GM12874 (cell line): Measurements from ENCODE around the gene CYP4F2.
A peak's percentile ranks its signal among the peaks of the same experiment; 100 is the strongest.

Experiments
- TF ChIP-seq, protein P1 (sequence below): IDR thresholded peaks from 2 replicates; pipeline ENCODE4 v1.5.1; 2011; ENCODE audit warnings: low read depth, mild to moderate bottlenecking, control low read depth, low read length, moderate library complexity; ENCODE audit not compliant: insufficient read depth

Gene CYP4F2

DNA sequence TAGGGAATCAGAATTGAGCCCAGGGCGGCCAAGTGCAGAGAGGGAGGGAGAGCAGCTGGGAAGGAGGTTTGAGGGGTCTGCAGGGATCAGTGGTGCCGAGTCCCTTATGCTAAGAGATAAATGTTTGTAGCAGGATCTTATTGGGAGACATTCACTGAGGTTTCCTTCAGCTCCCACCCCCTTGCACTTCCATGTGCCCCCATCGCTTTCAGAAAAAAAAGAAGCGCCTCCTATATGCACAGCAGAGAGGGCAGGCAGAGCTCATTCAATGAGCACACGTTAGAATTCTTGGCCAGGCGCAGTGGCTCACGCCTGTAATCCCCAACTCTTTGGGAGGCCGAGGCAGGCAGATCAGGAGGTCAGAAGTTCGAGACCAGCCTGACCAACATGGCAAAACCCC is 28.0 kb downstream of the CYP4F2 start:
- TF ChIP-seq, protein P1, sequence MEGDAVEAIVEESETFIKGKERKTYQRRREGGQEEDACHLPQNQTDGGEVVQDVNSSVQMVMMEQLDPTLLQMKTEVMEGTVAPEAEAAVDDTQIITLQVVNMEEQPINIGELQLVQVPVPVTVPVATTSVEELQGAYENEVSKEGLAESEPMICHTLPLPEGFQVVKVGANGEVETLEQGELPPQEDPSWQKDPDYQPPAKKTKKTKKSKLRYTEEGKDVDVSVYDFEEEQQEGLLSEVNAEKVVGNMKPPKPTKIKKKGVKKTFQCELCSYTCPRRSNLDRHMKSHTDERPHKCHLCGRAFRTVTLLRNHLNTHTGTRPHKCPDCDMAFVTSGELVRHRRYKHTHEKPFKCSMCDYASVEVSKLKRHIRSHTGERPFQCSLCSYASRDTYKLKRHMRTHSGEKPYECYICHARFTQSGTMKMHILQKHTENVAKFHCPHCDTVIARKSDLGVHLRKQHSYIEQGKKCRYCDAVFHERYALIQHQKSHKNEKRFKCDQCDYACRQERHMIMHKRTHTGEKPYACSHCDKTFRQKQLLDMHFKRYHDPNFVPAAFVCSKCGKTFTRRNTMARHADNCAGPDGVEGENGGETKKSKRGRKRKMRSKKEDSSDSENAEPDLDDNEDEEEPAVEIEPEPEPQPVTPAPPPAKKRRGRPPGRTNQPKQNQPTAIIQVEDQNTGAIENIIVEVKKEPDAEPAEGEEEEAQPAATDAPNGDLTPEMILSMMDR = no peak

DNA sequence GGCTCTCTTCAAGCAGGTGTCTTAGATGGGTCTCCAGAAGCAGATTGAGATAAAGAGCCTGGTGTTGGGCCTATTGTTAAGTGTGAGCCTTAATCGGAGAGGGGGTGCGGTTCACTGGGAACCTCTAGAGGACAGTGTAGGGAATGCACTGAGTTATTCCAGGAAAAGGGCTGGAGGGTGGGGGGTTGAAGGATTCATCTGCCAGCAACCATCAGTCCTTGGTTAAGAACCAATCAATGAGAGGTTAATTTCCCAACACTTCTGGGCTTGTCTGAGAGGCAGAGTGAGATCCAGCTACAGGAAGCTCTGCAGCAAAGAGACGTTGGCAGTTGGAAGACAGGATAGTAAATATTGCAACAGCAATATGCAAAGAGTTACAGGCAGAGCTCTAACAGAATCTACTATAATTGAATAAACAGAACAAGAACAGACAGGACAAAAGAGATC is 28.7 kb downstream of the CYP4F2 start:
- TF ChIP-seq, protein P1 = peak; percentile 46

DNA sequence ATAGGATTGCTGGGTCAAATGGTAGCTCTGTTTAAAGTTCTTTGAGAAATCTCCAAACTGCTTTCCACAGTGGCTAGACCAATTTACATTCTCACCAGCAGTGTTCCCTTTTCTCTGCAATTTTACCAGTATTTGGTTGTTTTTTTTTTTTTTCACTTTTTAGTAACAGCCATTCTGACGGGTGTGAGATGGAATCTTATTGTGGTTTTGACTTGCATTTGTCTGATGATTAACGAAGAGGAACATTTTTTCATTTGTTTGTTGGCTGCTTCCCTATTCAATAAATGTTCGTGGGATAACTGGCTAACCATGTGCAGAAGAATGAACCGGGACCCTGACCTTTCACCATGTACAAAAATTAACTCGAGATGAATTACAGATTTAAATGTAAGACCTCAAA is 31.2 kb downstream of the CYP4F2 start:
- TF ChIP-seq, protein P1 = no peak

DNA sequence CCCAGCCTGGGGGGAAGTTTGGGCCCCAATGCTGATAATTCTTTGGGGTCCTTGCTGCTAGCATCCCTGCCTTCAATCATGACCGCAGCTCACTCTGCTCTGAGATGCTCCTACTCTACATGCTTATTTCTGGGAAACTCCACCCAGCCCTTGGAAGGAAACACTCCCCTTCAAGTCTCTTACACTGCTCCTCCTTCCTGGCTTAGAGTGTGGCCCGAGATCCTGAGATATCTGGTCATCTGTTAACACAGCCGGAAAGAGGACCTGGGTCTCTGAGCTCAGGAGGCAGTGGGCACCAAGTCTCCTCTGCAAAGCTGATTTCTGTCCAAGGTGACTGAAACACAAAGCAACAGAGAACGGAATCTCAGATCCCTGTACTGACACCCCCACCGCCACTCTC is 33.0 kb downstream of the CYP4F2 start:
- TF ChIP-seq, protein P1 = no peak

DNA sequence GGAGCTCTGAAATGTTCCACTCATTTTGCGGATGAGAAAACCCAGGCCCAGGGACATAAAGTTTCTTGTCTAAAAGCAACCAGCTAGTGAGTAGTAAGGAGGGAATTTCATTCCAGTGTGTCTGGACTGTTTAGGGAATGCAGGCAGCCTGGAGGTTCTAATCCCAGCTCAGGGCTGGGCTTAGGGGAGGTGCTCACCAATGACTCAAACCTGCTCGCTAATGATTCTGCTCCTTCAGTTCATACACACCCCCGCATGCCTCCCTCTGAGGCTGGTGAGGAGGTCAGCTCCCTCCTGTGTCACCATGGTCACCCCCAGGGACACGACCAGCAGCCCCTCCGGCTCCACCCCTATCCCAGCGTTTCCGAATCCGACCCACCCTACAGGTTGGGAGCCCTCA is 34.6 kb downstream of the CYP4F2 start:
- TF ChIP-seq, protein P1 = no peak

DNA sequence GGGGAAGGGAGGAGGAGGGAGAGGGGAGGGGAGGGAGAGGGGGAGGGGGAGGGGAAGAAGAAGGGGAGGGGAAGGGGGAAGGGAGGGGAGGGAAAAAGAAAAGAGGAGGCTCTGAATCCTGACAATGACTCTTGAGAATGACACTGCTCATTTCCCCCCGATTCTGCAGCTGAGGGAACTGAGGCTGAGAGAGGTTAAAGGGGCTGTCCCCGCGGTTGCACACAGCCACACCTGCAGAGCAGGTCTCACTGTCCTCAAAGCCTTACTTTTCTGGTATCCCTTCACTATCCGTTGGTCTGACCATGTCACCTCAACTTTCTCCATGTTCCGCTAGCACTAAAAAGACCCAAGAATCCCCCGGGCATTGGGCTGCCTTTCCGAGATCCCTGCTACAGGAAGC is 35.4 kb downstream of the CYP4F2 start:
- TF ChIP-seq, protein P1 = no peak

DNA sequence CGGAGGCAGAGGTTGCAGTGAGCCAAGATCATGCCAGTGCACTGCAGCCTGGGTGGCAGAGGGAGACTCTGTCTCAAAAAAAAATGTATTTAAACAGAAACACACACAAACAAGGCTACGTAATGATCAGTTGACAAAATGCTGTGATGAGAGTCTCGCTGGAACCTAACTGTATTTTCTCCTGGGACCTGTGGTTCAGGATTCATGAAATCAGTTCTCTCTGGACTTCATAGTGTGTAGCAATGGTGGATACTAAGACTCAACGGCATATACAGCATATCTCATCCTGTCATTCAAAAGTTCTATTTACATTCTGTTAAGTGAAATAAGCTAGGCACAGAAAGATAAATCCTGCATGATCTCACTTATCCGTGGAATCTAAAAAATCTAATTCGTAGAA is 37.4 kb downstream of the CYP4F2 start:
- TF ChIP-seq, protein P1 = no peak

DNA sequence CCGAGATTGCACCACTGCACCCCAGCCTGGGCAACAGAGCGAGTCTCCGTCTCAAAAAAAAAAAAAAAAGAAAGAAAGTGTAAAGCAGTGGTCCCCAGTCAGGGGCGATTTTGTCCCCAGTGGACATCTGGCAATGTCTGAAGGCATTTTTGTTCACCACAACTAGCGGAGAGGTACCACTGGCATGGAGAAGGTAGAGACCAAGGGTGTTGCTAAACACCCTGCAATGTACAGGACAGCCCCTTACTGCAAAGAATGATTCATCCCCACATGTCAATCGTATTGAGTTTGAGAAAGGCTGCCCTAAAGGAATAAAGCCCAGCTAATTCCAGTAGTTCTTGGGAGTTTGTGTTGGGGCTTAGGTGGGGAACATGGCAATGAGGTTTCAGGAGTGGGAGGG is 38.7 kb downstream of the CYP4F2 start:
- TF ChIP-seq, protein P1 = no peak
